Breast epithelium (tissue), 3 donors: ENCODE data around the gene PIK3R6.

Experiments used
- CTCF ChIP-seq, 3 donors: fragments of 450-650 bp; IDR thresholded peaks; one replicate each; pipeline ENCODE4 v1.5.1; 2016 to 2017; ENCODE audit warnings: antibody characterized with exemption in 3 of 3, mild to moderate bottlenecking in 3 of 3, moderate library complexity in 3 of 3
- POLR2A ChIP-seq: fragments of 450-650 bp; IDR thresholded peaks from one replicate; pipeline ENCODE4 v1.6.1; 2016; ENCODE audit warnings: antibody characterized with exemption, mild to moderate bottlenecking, moderate library complexity
- POLR2AphosphoS5 ChIP-seq, 3 donors: sonication (generic); formaldehyde crosslinking; IDR thresholded peaks; one replicate each; pipeline ENCODE4 v1.6.1; 2017; ENCODE audit warnings: antibody characterized with exemption in 3 of 3

GRCh38 chr17:8762012-8762411 lies 105.5 kb downstream of the PIK3R6 start:
- no peak for TF ChIP-seq CTCF (IDR thresholded peaks at IDR 0.05)
- no peak for TF ChIP-seq POLR2A
- TF ChIP-seq POLR2AphosphoS5 (IDR thresholded peaks at IDR 0.05), result no peak
